ENCODE results near the gene ATP10A. TPM values are rescaled to one million over a fixed set of nuclear protein-coding genes. Genes with fewer than 3 reads are reported as not detected.

Gene ATP10A
- total RNA-seq, 2 experiments from 2014 or later: 0.06 TPM; not detected in 1

- H2AFZ ChIP-seq (ENCODE audit: low read length): no peak overlapping the region
- no peaks in the 10 kb centered on the region for H3K9me2 ChIP-seq (ENCODE audit: insufficient read depth, low read length)
- H4K20me1 ChIP-seq (ENCODE audit: insufficient read depth, low read length): no peaks in the 10 kb centered on the region
- H3K36me3 ChIP-seq (ENCODE audit: insufficient read depth, low read length): no peaks in the 10 kb centered on the region
- no peak for DNase-seq (ENCODE audit: low spot score)
- H3K4me1 ChIP-seq (ENCODE audit: insufficient read depth, low read length, poor library complexity, severe bottlenecking): no peaks in the 10 kb centered on the region
- no peak overlapping the region for H3K27ac ChIP-seq (ENCODE audit: low read depth, low read length, poor library complexity, severe bottlenecking)
- no peaks in the 10 kb centered on the region for H3K9me3 ChIP-seq (ENCODE audit: low read length)
- H3K4me2 ChIP-seq (ENCODE audit: low read length): no peak overlapping the region
- intact Hi-C loops (cut with micrococcal nuclease; ENCODE audit: unreplicated experiment): no loop called here
- H3K79me2 ChIP-seq (ENCODE audit: insufficient read depth, low read depth, low read length): no peaks in the 10 kb centered on the region
- TF ChIP-seq EZH2phosphoT487 (IDR thresholded peaks at IDR 0.05; ENCODE audit: borderline replicate concordance, low read depth, low read length) (no peak), CTCF (conservative IDR thresholded peaks at IDR 0.05; ENCODE audit: low read length) (no peak)
- ChIA-PET CTCF (ENCODE audit: unreplicated experiment) (no interaction called here), POLR2A (no interaction called here)
- H3K4me3 ChIP-seq (ENCODE audit: low read depth, low read length, poor library complexity, severe bottlenecking): no peak overlapping the region
- no TSS peak for BruUV-seq (replicated peaks)
These were observed 194.8 kb downstream of the ATP10A start for GRCh38 chr15:25668236-25668795.

- H3K9me2 ChIP-seq (ENCODE audit: insufficient read depth, low read length): no peaks in the 10 kb centered on the region
- DNase-seq (ENCODE audit: low spot score): no peak
- no peaks in the 10 kb centered on the region for H3K36me3 ChIP-seq (ENCODE audit: insufficient read depth, low read length)
- ChIA-PET POLR2A (no interaction called here), CTCF (ENCODE audit: unreplicated experiment) (no interaction called here)
- H4K20me1 ChIP-seq (ENCODE audit: insufficient read depth, low read length): no peaks in the 10 kb centered on the region
- TF ChIP-seq CTCF (conservative IDR thresholded peaks at IDR 0.05; ENCODE audit: low read length): no peak
- no peak overlapping the region for H3K27ac ChIP-seq (ENCODE audit: low read depth, low read length, poor library complexity, severe bottlenecking)
- no peak overlapping the region for H3K4me2 ChIP-seq (ENCODE audit: low read length)
- no TSS peak for BruUV-seq (replicated peaks)
- intact Hi-C loops (cut with micrococcal nuclease; ENCODE audit: unreplicated experiment): no loop called here
- H3K9me3 ChIP-seq (ENCODE audit: low read length): no peaks in the 10 kb centered on the region
- no peak overlapping the region for H2AFZ ChIP-seq (ENCODE audit: low read length)
- no peaks in the 10 kb centered on the region for H3K4me1 ChIP-seq (ENCODE audit: insufficient read depth, low read length, poor library complexity, severe bottlenecking)
- no peaks in the 10 kb centered on the region for H3K79me2 ChIP-seq (ENCODE audit: insufficient read depth, low read depth, low read length)
- H3K4me3 ChIP-seq (ENCODE audit: low read depth, low read length, poor library complexity, severe bottlenecking): no peak overlapping the region
These were observed 195.3 kb downstream of the ATP10A start for GRCh38 chr15:25667829-25668228.

GRCh38 chr15:25665913-25666312 lies 197.2 kb downstream of the ATP10A start:
- intact Hi-C loops (cut with micrococcal nuclease; ENCODE audit: unreplicated experiment): no loop called here
- H3K79me2 ChIP-seq (ENCODE audit: insufficient read depth, low read depth, low read length): no peaks in the 10 kb centered on the region

More at GRCh38 chr15:25665913-25666312, 197.2 kb downstream of the ATP10A start:
- no peak for DNase-seq (ENCODE audit: low spot score)
- Histone ChIP-seq H3K4me3 (ENCODE audit: low read depth, low read length, poor library complexity, severe bottlenecking) (no peak overlapping the region), H3K4me1 (ENCODE audit: insufficient read depth, low read length, poor library complexity, severe bottlenecking) (no peaks in the 10 kb centered on the region), H3K36me3 (ENCODE audit: insufficient read depth, low read length) (no peaks in the 10 kb centered on the region), H3K9me3 (ENCODE audit: low read length) (no peaks in the 10 kb centered on the region), H3K9me2 (ENCODE audit: insufficient read depth, low read length) (no peaks in the 10 kb centered on the region), H3K27ac (ENCODE audit: low read depth, low read length, poor library complexity, severe bottlenecking) (no peak overlapping the region), H4K20me1 (ENCODE audit: insufficient read depth, low read length) (no peaks in the 10 kb centered on the region), H3K4me2 (ENCODE audit: low read length) (no peak overlapping the region), H2AFZ (ENCODE audit: low read length) (no peak overlapping the region)
- TF ChIP-seq EZH2phosphoT487 (IDR thresholded peaks at IDR 0.05; ENCODE audit: borderline replicate concordance, low read depth, low read length): no peak
- no peak for TF ChIP-seq CTCF (conservative IDR thresholded peaks at IDR 0.05; ENCODE audit: low read length)
- BruUV-seq (replicated peaks): no TSS peak
- ChIA-PET POLR2A (no interaction called here), CTCF (ENCODE audit: unreplicated experiment) (no interaction called here)
